ENCODE measurements around the gene PRKCB.

- TF ChIP-seq CTCF (IDR thresholded peaks at IDR 0.05) (no peak), POLR2A (IDR thresholded peaks at IDR 0.05) (no peak)
Measured at GRCh38 chr16:24001710-24002109, 165.9 kb downstream of the PRKCB start.
